Endothelial cell of umbilical vein (primary cell): ENCODE data around the gene ADAM19. TPM values are rescaled to one million over a fixed set of nuclear protein-coding genes. Genes with fewer than 3 reads are reported as not detected.

Source experiments
- BruUV-seq: library from RNA; stranded (reverse); fragments of 400-500 nt; replicated peaks from 2 replicates; lab custom pipeline; 2021; lab: Mats Ljungman, UMichigan
- CTCF ChIA-PET: fragments of 300-600, 350-600 bp; sonication (Branson Sonifier 250); formaldehyde crosslinking; loops from one replicate; lab custom pipeline; 2021; ENCODE audit warnings: antibody characterized with exemption, inconsistent platforms; lab: Charles Lee
- POLR2A ChIA-PET: fragments of 300-600, 350-600 bp; sonication (Branson Sonifier 250); formaldehyde crosslinking; loops from one replicate; lab custom pipeline; 2021; ENCODE audit warnings: antibody characterized with exemption, inconsistent platforms; lab: Charles Lee
- DNase-seq: peaks from one replicate; pipeline ENCODE4 v3.0.0-alpha.2; 2011; ENCODE audit warnings: low read depth, low spot score
- FAIRE-seq: peaks from 2 replicates; lab custom pipeline; 2011; peaks lifted over from hg19 to GRCh38; lab: Jason Lieb, UNC
- H2AFZ ChIP-seq: 2 replicates; pipeline ENCODE4 v1.6.0; 2012; ENCODE audit warnings: low read depth, low read length, control low read depth, inconsistent platforms
- H3K27ac ChIP-seq: 2 replicates; pipeline ENCODE4 v1.5.1; 2011; ENCODE audit warnings: low read depth, mild to moderate bottlenecking, control low read depth, low read length, moderate library complexity; ENCODE audit not compliant: insufficient read depth
- H3K27me3 ChIP-seq, 2 experiments: 2 replicates each; pipeline versions ENCODE4 v1.6.0 to v1.6.1; 2011; ENCODE audit warnings: low read length in 2 of 2, mixed read lengths in 1 of 2; ENCODE audit not compliant: control insufficient read depth in 2 of 2, insufficient read depth in 2 of 2
- H3K36me3 ChIP-seq, 2 experiments: 2 replicates in 1 of 2; 3 replicates in 1 of 2; pipeline ENCODE4 v1.5.1; 2011; ENCODE audit warnings: low read length in 2 of 2, mild to moderate bottlenecking in 1 of 2, moderate library complexity in 1 of 2; ENCODE audit not compliant: control insufficient read depth in 2 of 2, insufficient read depth in 2 of 2; ENCODE audit errors: extremely low read depth in 1 of 2
- H3K4me1 ChIP-seq: 3 replicates; pipeline ENCODE4 v1.5.1; 2011; ENCODE audit warnings: mild to moderate bottlenecking, low read length; ENCODE audit not compliant: control insufficient read depth, insufficient read depth; ENCODE audit errors: extremely low read depth
- H3K4me2 ChIP-seq: 2 replicates; pipeline ENCODE4 v1.6.1; 2011; ENCODE audit warnings: low read length, control low read depth, mixed read lengths; ENCODE audit not compliant: insufficient read depth
- H3K4me3 ChIP-seq, 3 experiments: fragments of 200-600 bp in 1 of 3; sonication (generic), shearing (Covaris generic) in 1 of 3; replicated peaks in 1 of 3; 2 replicates each; pipeline ENCODE4 v1.5.1; 2011 to 2016; ENCODE audit warnings: control low read depth in 3 of 3, low read length in 3 of 3, mild to moderate bottlenecking in 2 of 3, inconsistent platforms in 1 of 3, low read depth in 1 of 3, moderate library complexity in 1 of 3; ENCODE audit not compliant: insufficient read depth in 1 of 3
- H3K79me2 ChIP-seq: 2 replicates; pipeline ENCODE4 v1.6.0; 2012; ENCODE audit warnings: low read length, inconsistent platforms; ENCODE audit not compliant: control insufficient read depth, insufficient read depth
- H3K9ac ChIP-seq: replicated peaks from 2 replicates; pipeline ENCODE3; 2011; ENCODE audit warnings: low read length, control low read depth; ENCODE audit not compliant: insufficient read depth; ENCODE audit errors: extremely low read depth
- H3K9me1 ChIP-seq: replicated peaks from 3 replicates; pipeline ENCODE4 v1.6.0; 2011; ENCODE audit warnings: mild to moderate bottlenecking, low read length; ENCODE audit not compliant: control insufficient read depth, insufficient read depth; ENCODE audit errors: extremely low read depth
- H3K9me3 ChIP-seq: replicated peaks from 2 replicates; pipeline ENCODE4 v1.5.1; 2012; ENCODE audit warnings: low read length, inconsistent platforms; ENCODE audit not compliant: control insufficient read depth, insufficient read depth
- H4K20me1 ChIP-seq: replicated peaks from 2 replicates; pipeline ENCODE3; 2011; ENCODE audit warnings: mild to moderate bottlenecking, low read length; ENCODE audit not compliant: control insufficient read depth, insufficient read depth; ENCODE audit errors: extremely low read depth
- CTCF ChIP-seq, 2 donors: IDR thresholded peaks; 1 replicate in 1 of 2; 2 replicates in 1 of 2; pipeline ENCODE4 v1.5.1; 2011; ENCODE audit warnings: low read length in 2 of 2, mild to moderate bottlenecking in 2 of 2, moderate library complexity in 2 of 2, control low read depth in 1 of 2, inconsistent platforms in 1 of 2, low read depth in 1 of 2; ENCODE audit not compliant: insufficient read depth in 1 of 2; ENCODE audit errors: extremely low read depth in 1 of 2
- EZH2 ChIP-seq: IDR thresholded peaks from 2 replicates; pipeline ENCODE4 v1.6.1; 2012; ENCODE audit warnings: borderline replicate concordance, low read depth, mild to moderate bottlenecking, moderate library complexity, low read length, inconsistent platforms; ENCODE audit not compliant: severe bottlenecking
- FOS ChIP-seq: IDR thresholded peaks from 2 replicates; pipeline ENCODE4 v1.6.1; 2011; ENCODE audit warnings: mild to moderate bottlenecking, low read length, moderate library complexity, borderline replicate concordance; ENCODE audit not compliant: insufficient read depth
- GATA2 ChIP-seq: IDR thresholded peaks from 2 replicates; pipeline ENCODE4 v1.7.0; 2011; ENCODE audit warnings: low read depth, mild to moderate bottlenecking, moderate library complexity, mixed read lengths, low read length; ENCODE audit not compliant: insufficient read length, insufficient read depth
- JUN ChIP-seq: IDR thresholded peaks from 2 replicates; pipeline ENCODE4 v1.6.1; 2011; ENCODE audit warnings: borderline replicate concordance, low read depth; ENCODE audit not compliant: insufficient read length, insufficient read depth
- MYC ChIP-seq: IDR thresholded peaks from one replicate; pipeline ENCODE4 v1.6.1; 2011; ENCODE audit warnings: mild to moderate bottlenecking, low read depth, low read length
- POLR2A ChIP-seq: IDR thresholded peaks from 2 replicates; pipeline ENCODE4 v1.6.1; 2012; ENCODE audit warnings: low read depth, mild to moderate bottlenecking, control low read depth, low read length
- POLR2AphosphoS5 ChIP-seq: IDR thresholded peaks from 2 replicates; pipeline ENCODE4 v1.6.1; 2012; ENCODE audit warnings: low read depth, mild to moderate bottlenecking, control low read depth, low read length, moderate library complexity; ENCODE audit not compliant: insufficient read depth
- dilution Hi-C: fragments of 300-500 bp; cut with MboI; formaldehyde crosslinking; loops from one replicate; pipeline ENCODE4 v1.15.0; 2019; ENCODE audit warnings: low sequenced_read_pairs; ENCODE audit not compliant: extremely low pct_ligation_motif_present
- intact Hi-C: fragments of 100-400 bp; cut with micrococcal nuclease; formaldehyde crosslinking; loops from one replicate; pipeline ENCODE4 v1.10.0; 2022
- polyA plus RNA-seq, 4 experiments: library from polyadenylated mRNA; depleted of rRNA in 3 of 4; stranded (reverse) in 3 of 4; unstranded in 1 of 4; fragments of >200 nt; gene quantifications; 2 replicates each; pipeline versions ENCODE4 v1.2.1 to v1.2.3, GENCODE V29; 2011 to 2012; ENCODE audit warnings: missing spikeins in 1 of 4
- total RNA-seq: library from RNA; stranded (reverse); gene quantifications from 2 replicates; pipeline ENCODE4 v1.2.3, GENCODE V29; 2021
- TF ChIP-seq, protein P1 (sequence below): IDR thresholded peaks from 2 replicates; pipeline ENCODE4 v1.6.1; 2011; ENCODE audit not compliant: insufficient read depth, insufficient read length

Gene ADAM19
- total and polyA plus RNA-seq, 2 donors (not counting 3 experiments of a cell fraction or from before 2014, with no cell fraction given): 10.0 to 22.6 TPM

GRCh38 chr5:157549954-157550549 is 25.5 kb downstream of the ADAM19 start:
- FAIRE-seq (no peak), DNase-seq (no peak)
- Histone ChIP-seq H3K9me3 (no peaks in the 10 kb centered on the region), H3K4me1 (peaks cover 18% of the 10 kb centered on the region), H2AFZ (no peak overlapping the region), H3K4me2 (no peak overlapping the region), H4K20me1 (no peaks in the 10 kb centered on the region), H3K27ac (no peak overlapping the region), H3K4me3 (no peak overlapping the region), H3K36me3 (no peaks in the 10 kb centered on the region), H3K9ac (no peak overlapping the region), H3K27me3 (no peaks in the 10 kb centered on the region), H3K79me2 (no peaks in the 10 kb centered on the region), H3K9me1 (no peaks in the 10 kb centered on the region)
- ChIA-PET POLR2A (no interaction called here), CTCF (interaction anchor here (1.4 kb wide), 1 partner anchor 9 kb away, joined by 3 read pairs; no protein-coding TSS in a partner anchor)
- BruUV-seq: no TSS peak
- dilution Hi-C loops (no loop called here), intact Hi-C loops (no loop called here)
- TF ChIP-seq, protein P1, sequence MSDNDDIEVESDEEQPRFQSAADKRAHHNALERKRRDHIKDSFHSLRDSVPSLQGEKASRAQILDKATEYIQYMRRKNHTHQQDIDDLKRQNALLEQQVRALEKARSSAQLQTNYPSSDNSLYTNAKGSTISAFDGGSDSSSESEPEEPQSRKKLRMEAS: no peak
- TF ChIP-seq POLR2AphosphoS5: no peak
- no peak for TF ChIP-seq GATA2
- TF ChIP-seq CTCF (IDR thresholded peaks at IDR 0.05; ENCODE audit: extremely low read depth in 1 of 2, insufficient read depth in 1 of 2, low read depth in 1 of 2, low read length in 2 of 2): no peak

GRCh38 chr5:157549283-157549629 is 26.3 kb downstream of the ADAM19 start:
- FAIRE-seq (no peak), DNase-seq (no peak)
- Histone ChIP-seq H3K9ac (no peak overlapping the region), H3K4me2 (no peak overlapping the region), H3K9me3 (no peaks in the 10 kb centered on the region), H3K4me1 (peaks cover 13% of the 10 kb centered on the region), H4K20me1 (no peaks in the 10 kb centered on the region), H3K79me2 (no peaks in the 10 kb centered on the region), H3K27me3 (no peaks in the 10 kb centered on the region), H3K27ac (no peak overlapping the region), H2AFZ (no peak overlapping the region), H3K36me3 (no peaks in the 10 kb centered on the region), H3K9me1 (no peaks in the 10 kb centered on the region), H3K4me3 (no peak overlapping the region)
- POLR2A ChIA-PET: no interaction called here
- intact Hi-C loops: no loop called here
- dilution Hi-C loops: no loop called here
- TF ChIP-seq POLR2AphosphoS5 (no peak), MYC (no peak), FOS (no peak), GATA2 (no peak), EZH2 (no peak), CTCF (IDR thresholded peaks at IDR 0.05; ENCODE audit: extremely low read depth in 1 of 2, insufficient read depth in 1 of 2, low read depth in 1 of 2, low read length in 2 of 2) (no peak), JUN (no peak), POLR2A (no peak)
- TF ChIP-seq, protein P1: no peak
- CTCF ChIA-PET: interaction anchor here (1.4 kb wide), 1 partner anchor 8 kb away, joined by 3 read pairs; no protein-coding TSS in a partner anchor
- BruUV-seq: no TSS peak
